Activated naive CD8-positive, alpha-beta T cell treated with anti-CD3 and anti-CD28 coated beads, Interleukin-2, amount 50 U/mL, for 24 hours (primary cell): ENCODE data around the gene RGS3.

Experiments used
- ATAC-seq: fragments of 150-1000 bp; cut with Tn5 transposase; one replicate; pipeline ENCODE4 v1.10.0; 2021
- DNase-seq: peaks from one replicate; pipeline ENCODE4 v3.0.0; 2021
- H3K27ac Mint-ChIP-seq: one replicate; pipeline ENCODE4 v1.8.0; 2021; ENCODE audit warnings: mild to moderate bottlenecking, mixed read lengths
- H3K27me3 Mint-ChIP-seq: one replicate; pipeline ENCODE4 v1.8.0; 2021; ENCODE audit warnings: mixed read lengths
- H3K36me3 Mint-ChIP-seq: one replicate; pipeline ENCODE4 v1.8.0; 2021; ENCODE audit warnings: low read depth, mixed read lengths
- H3K4me1 Mint-ChIP-seq: one replicate; pipeline ENCODE4 v1.8.0; 2021; ENCODE audit warnings: mixed read lengths
- H3K4me3 Mint-ChIP-seq: one replicate; pipeline ENCODE4 v1.8.0; 2021; ENCODE audit warnings: mild to moderate bottlenecking, moderate library complexity, mixed read lengths
- H3K9me3 Mint-ChIP-seq: one replicate; pipeline ENCODE4 v1.8.0; 2021; ENCODE audit warnings: mixed read lengths

Gene RGS3

GRCh38 chr9:113563826-113564497 lies 100.4 kb downstream of the RGS3 start:
- Mint-ChIP-seq H3K36me3 (no peaks in the 10 kb centered on the region), H3K4me3 (no peak overlapping the region), H3K27ac (peak overlapping the region; percentile 5), H3K27me3 (no peaks in the 10 kb centered on the region), H3K9me3 (no peaks in the 10 kb centered on the region), H3K4me1 (peaks cover 18% of the 10 kb centered on the region)
- DNase-seq = no peak
- no peak for ATAC-seq

- no peak overlapping the region for H3K4me3 Mint-ChIP-seq
- H3K36me3 Mint-ChIP-seq = no peaks in the 10 kb centered on the region
- H3K27ac Mint-ChIP-seq = no peak overlapping the region
- DNase-seq = no peak
- no peak for ATAC-seq
- H3K9me3 Mint-ChIP-seq = no peaks in the 10 kb centered on the region
- H3K27me3 Mint-ChIP-seq = no peaks in the 10 kb centered on the region
- H3K4me1 Mint-ChIP-seq = peaks cover 14% of the 10 kb centered on the region
Observed at GRCh38 chr9:113564498-113565237, 101.1 kb downstream of the RGS3 start.

GRCh38 chr9:113566016-113566711 lies 102.6 kb downstream of the RGS3 start:
- Mint-ChIP-seq H3K27me3 (no peaks in the 10 kb centered on the region), H3K4me3 (no peak overlapping the region), H3K9me3 (no peaks in the 10 kb centered on the region), H3K4me1 (peaks cover 21% of the 10 kb centered on the region), H3K27ac (no peak overlapping the region), H3K36me3 (no peaks in the 10 kb centered on the region)
- ATAC-seq (no peak), DNase-seq (no peak)

DNA sequence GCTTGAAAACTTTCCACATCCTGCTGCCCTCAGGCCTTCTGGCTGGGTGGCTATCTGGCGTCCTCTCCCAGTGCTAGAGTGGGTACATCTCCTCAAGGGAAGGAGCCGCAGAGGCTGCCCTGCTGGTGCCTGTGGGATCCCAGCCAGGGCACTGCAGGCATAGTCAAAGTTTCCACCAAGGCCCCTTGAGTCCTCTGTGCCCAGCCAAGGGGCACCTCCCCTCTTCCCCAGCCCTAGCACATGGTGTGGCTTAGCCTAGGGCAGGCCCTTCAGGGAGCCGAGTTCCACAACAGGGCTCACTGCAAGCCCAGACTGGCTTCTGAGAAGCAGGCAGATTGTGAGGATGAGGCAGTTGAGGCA lies 103.2 kb downstream of the RGS3 start:
- H3K4me1 Mint-ChIP-seq = peaks cover 25% of the 10 kb centered on the region
- H3K27ac Mint-ChIP-seq = no peak overlapping the region
- no peak for DNase-seq

GRCh38 chr9:113567361-113568080 lies 104.0 kb downstream of the RGS3 start:
- peaks cover 31% of the 10 kb centered on the region for H3K4me1 Mint-ChIP-seq
- DNase-seq (no peak), ATAC-seq (no peak)
- no peak overlapping the region for H3K27ac Mint-ChIP-seq
- no peaks in the 10 kb centered on the region for H3K27me3 Mint-ChIP-seq
- no peak overlapping the region for H3K4me3 Mint-ChIP-seq
- no peaks in the 10 kb centered on the region for H3K36me3 Mint-ChIP-seq
- H3K9me3 Mint-ChIP-seq = no peaks in the 10 kb centered on the region

More for the DNA sequence above, 103.2 kb downstream of the RGS3 start:
- Mint-ChIP-seq H3K4me3 (no peak overlapping the region), H3K36me3 (no peaks in the 10 kb centered on the region), H3K9me3 (no peaks in the 10 kb centered on the region), H3K27me3 (no peaks in the 10 kb centered on the region)
- peak; percentile 30 for ATAC-seq

- Mint-ChIP-seq H3K27me3 (no peaks in the 10 kb centered on the region), H3K9me3 (no peaks in the 10 kb centered on the region), H3K36me3 (no peaks in the 10 kb centered on the region), H3K27ac (no peak overlapping the region), H3K4me1 (peaks cover 35% of the 10 kb centered on the region), H3K4me3 (no peak overlapping the region)
- DNase-seq = no peak
- no peak for ATAC-seq
Observed at GRCh38 chr9:113568081-113568435, 104.5 kb downstream of the RGS3 start.

DNA sequence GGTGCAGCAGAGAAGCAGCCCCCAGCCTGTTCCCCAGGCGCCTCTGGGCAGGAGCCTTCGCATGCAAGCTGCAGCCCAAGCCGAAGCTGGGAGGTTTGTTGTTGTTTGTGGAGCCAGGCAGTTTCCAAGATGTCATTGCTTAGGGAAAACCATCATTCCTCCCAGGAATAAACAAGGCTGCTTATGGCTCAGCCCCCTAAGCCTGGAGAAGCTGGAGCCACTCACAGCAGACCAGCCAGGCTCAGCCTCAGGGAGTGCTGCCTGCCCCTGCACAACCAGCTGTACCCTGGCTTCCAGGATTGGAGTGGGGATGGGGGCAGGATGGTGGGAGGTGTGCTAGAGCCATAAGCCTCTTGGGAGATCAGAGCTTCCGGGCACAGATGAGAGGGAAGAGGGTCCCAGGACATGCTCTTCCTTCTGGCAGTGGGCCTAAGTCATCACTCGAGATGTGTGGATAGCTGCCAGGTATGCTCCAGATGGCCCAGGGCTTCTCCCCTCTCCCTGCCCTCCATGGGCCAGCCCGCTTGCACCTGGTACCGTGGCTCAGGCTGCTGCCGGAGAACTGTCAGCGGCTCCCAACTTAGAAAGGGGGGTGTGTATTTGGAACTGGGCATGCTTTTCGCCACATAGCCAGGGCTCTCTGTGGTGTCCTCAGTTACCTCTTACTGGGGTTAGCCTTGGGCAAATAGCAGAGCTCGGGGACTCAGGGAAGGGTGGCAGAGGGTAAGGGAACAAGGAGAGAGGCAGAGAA lies 105.2 kb downstream of the RGS3 start:
- Mint-ChIP-seq H3K9me3 (no peaks in the 10 kb centered on the region), H3K27ac (peak overlapping the region; percentile 15), H3K36me3 (no peaks in the 10 kb centered on the region), H3K4me1 (peaks cover 36% of the 10 kb centered on the region), H3K27me3 (no peaks in the 10 kb centered on the region), H3K4me3 (no peak overlapping the region)
- ATAC-seq = no peak
- DNase-seq = no peak

DNA sequence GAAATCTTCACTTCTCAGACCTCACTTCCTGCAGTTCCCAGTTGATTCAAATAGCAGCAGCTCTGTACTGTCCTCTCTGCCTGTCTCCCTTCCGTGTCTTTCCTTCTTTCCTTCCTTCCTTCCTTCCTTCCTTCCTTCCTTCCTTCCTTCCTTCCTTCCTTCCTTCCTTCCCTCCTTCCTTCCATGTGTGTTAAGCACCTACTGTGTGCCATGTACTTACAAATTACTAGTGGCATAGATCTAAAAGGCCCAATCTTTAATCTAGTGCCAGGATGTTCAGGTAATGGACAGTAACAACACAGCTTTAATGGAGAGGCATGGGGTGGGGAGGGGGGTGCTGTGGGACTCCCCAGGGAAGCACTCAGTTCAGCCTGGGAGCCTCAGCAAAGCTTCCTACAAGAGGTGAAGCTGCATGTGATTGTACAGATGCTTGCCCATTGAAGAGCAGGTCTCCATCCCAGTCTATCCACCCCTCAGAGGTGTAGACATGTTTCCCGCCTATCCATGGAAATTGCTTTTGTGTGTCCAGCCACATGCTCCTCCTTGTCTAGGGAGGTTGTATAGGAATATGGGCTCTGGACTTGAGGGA lies 106.0 kb downstream of the RGS3 start:
- Mint-ChIP-seq H3K4me3 (no peak overlapping the region), H3K27ac (peak overlapping the region; percentile 15), H3K36me3 (peaks cover 7% of the 10 kb centered on the region), H3K4me1 (peaks cover 44% of the 10 kb centered on the region), H3K27me3 (no peaks in the 10 kb centered on the region), H3K9me3 (no peaks in the 10 kb centered on the region)
- no peak for ATAC-seq
- no peak for DNase-seq

- peak overlapping the region; percentile 14 for H3K27ac Mint-ChIP-seq
- peaks cover 41% of the 10 kb centered on the region for H3K4me1 Mint-ChIP-seq
- DNase-seq (no peak), ATAC-seq (no peak)
- no peaks in the 10 kb centered on the region for H3K27me3 Mint-ChIP-seq
- no peaks in the 10 kb centered on the region for H3K9me3 Mint-ChIP-seq
- H3K4me3 Mint-ChIP-seq = no peak overlapping the region
- H3K36me3 Mint-ChIP-seq = peaks cover 7% of the 10 kb centered on the region
Observed at GRCh38 chr9:113570106-113570505, 106.6 kb downstream of the RGS3 start.

DNA sequence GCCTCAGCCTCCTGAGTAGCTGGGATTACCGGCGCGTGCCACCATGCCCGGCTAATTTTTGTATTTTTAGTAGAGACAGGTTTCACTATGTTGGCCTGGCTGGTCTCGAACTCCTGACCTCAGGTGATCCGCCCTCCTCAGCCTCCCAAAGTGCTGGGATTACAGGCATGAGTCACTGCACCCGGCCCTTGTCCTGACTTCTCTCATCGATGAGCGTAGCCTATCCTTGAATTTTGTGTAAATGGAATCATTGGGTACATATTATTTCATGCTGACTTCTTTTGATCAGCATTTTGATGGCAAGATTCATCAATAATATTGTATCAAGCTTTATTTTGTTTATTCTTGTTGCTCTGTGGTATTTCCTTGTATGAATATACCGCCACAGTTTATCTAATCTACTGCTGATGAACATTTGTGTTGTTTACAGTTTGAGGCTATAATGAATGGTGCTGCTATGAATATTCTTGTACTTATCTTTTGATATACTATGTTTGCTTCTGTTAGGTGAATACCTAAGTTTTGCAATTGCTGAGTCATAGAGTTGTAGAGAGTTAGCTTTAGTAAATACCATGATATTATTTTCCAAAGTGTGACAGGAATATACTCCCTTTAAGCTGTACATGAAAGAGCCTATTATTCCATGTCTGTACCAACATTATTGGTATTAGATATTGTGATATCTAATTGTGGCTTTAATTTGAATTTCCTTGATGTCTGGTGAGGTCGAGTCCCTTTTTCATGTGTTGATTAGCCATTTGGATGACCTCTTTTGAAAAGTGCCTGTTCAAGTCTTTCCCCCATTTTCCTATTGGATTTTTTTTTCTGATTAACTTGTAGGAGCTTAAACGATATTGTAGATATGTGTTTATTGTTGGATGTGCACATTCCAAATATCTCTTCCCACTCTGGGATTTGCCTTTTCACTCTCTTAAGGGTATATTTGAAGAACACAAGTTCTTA lies 107.5 kb downstream of the RGS3 start:
- Mint-ChIP-seq H3K4me3 (no peak overlapping the region), H3K36me3 (peaks cover 12% of the 10 kb centered on the region), H3K4me1 (peaks cover 44% of the 10 kb centered on the region), H3K9me3 (no peaks in the 10 kb centered on the region), H3K27me3 (no peaks in the 10 kb centered on the region), H3K27ac (no peak overlapping the region)
- DNase-seq (no peak), ATAC-seq (no peak)

DNA sequence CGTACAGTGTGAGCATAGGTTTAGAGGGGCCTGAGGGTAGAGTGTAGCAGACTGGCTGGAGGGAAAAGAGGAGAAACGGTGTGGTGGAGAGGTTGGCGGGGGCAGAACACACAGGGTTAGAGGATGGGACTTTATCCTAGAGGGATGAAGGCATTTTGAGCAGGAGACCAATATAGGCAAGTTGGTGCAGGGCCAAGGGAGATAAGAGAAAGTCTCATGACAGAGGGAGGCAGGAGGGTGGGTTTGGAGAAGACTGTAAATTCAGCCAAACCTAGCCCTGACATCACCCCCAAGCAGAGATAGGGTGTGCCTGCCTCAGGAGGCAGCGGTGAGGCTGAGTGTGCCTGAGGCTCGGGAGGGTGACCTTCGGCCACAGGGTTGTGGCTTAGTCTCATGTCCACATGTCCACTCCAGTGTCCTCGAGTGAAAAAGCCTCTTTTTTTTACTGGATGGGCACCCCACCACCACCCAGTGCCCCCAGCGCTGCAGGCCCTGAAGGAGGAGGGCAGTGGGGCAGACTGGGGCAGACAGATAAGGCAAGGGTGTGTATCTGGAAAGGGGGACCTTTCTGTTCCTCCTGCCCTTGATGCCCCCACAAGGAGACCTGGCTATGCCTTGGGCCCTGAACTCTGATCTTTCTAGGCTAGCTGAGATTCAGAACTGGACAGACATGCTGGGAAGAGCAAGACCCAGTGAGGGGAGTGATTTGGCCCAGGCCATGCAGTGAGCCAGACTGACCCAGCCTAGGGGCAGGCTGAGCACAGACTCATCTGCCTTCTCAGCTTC lies 108.7 kb downstream of the RGS3 start:
- Mint-ChIP-seq H3K27me3 (no peaks in the 10 kb centered on the region), H3K27ac (peak overlapping the region; percentile 8), H3K36me3 (peaks cover 12% of the 10 kb centered on the region), H3K9me3 (no peaks in the 10 kb centered on the region), H3K4me1 (peaks cover 50% of the 10 kb centered on the region), H3K4me3 (no peak overlapping the region)
- ATAC-seq = no peak
- no peak for DNase-seq

- no peak for ATAC-seq
- Mint-ChIP-seq H3K27me3 (no peaks in the 10 kb centered on the region), H3K4me3 (no peak overlapping the region), H3K27ac (no peak overlapping the region), H3K4me1 (peaks cover 60% of the 10 kb centered on the region), H3K36me3 (peaks cover 12% of the 10 kb centered on the region), H3K9me3 (no peaks in the 10 kb centered on the region)
- no peak for DNase-seq
Observed at GRCh38 chr9:113573046-113573958, 109.8 kb downstream of the RGS3 start.
